Measurements from ENCODE around the gene RARA. TPM values are rescaled to one million over a fixed set of nuclear protein-coding genes. Genes with fewer than 3 reads are reported as not detected.

Gene RARA
- total RNA-seq, 4 donors from 2014 or later = 19.4 to 32.1 (median 28.3) TPM

DNA sequence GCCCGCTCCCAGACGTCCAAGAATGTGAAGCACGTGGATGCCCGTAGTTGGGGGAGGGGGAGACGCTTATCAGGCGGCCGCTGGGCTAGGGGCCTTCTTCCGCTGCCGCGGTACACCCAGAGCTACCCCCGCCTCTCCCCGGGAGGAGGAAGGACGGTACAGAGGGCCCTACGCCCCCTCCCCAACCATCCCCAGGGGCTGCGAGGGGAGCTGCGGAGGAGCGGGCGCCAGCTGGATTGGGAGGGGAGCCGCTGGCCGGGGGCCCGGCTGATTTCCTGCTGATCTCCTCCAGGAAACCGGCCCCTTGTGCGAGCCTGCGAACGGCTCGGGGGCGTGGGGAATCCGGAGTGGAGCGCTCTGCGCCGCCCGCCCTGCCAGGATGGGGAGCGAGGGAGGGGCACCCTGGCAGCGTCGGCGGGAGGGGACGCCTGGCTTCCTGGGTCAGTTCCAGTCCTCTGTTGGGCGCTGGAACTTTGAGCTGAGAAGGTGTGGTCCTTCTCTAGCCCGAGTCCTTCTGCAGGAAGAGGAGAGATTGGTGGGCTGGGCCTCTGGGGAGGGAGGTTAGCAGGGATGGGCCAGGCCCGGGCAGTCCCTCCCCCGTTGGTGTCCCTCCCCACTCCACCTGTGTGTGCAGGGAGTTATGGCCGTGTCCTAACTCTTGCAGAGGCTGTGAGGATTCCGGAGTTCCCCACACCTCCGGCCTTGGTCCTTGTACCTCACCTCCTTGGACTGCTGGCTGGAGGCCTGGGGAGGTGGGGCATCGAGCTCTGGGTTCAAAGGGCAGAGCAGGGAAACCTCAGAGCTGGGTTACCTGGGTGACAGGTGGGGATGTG is 36.4 kb downstream of the RARA start:
- TF ChIP-seq EP300 (IDR thresholded peaks at IDR 0.05) (no peak), CTCF (IDR thresholded peaks at IDR 0.05) (no peak), POLR2AphosphoS5 (IDR thresholded peaks at IDR 0.05) (no peak), POLR2A (IDR thresholded peaks at IDR 0.05) (no peak)
- Histone ChIP-seq H3K9me3 (no peaks in the 10 kb centered on the region), H3K4me1 (peaks cover 96% of the 10 kb centered on the region), H3K36me3 (peaks cover 5% of the 10 kb centered on the region), H3K27ac (peak overlapping the region; percentile 96), H3K4me3 (peak overlapping the region; percentile 70), H3K27me3 (no peaks in the 10 kb centered on the region)
- 5% methylated on average over 17 of the region's 45 CpGs for whole genome bisulfite sequencing
- no peak for DNase-seq (ENCODE audit: low spot score in 2 of 2)

DNA sequence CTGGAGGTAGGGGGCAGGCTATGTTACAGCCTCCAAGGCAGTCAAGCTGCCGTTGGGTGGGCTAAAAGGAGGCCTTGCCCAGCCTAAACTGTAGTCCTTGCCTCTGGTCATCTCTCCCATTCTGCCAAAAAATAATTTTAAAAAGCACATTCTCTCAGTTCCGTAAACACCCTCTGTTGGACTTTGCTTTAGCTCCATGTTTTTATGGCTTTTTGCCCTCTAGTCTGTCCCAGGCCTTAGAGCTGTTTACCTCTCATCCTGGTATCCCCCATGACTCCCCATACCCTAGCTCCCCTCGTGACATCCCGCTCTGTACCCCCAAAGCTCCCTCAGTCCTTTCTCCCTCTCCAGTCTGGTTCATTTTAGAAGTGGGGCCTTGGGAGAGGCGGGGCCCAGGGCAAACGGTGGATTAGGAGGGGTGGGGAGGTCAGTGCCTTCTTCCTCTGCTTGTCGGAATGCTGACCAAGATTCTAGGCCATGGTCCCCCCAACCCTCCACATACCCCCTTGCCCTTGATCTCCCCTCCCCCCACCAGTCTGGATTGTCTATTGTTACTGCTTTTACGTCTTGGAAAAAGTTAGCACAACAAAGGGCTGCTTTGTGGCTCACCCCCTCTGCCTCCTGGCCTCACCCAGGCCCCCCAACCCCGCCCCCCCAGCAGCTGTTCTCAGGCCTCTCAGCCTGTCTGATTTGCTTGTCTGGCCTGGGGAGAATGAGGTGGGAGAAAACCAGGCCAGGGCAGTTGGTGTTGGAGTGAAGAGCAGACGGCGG is 37.2 kb downstream of the RARA start:
- DNase-seq (ENCODE audit: low spot score in 2 of 2) = no peak
- H3K27me3 ChIP-seq = no peaks in the 10 kb centered on the region
- H3K36me3 ChIP-seq = peaks cover 12% of the 10 kb centered on the region
- 43% methylated on average over 10 of the region's 11 CpGs for WGBS
- no peaks in the 10 kb centered on the region for H3K9me3 ChIP-seq
- H3K27ac ChIP-seq = peak overlapping the region; percentile 96
- H3K4me3 ChIP-seq = peak overlapping the region; percentile 70
- TF ChIP-seq POLR2A (IDR thresholded peaks at IDR 0.05) (no peak), POLR2AphosphoS5 (IDR thresholded peaks at IDR 0.05) (no peak), EP300 (IDR thresholded peaks at IDR 0.05) (no peak), CTCF (IDR thresholded peaks at IDR 0.05) (no peak)
- H3K4me1 ChIP-seq = peaks cover 95% of the 10 kb centered on the region

DNA sequence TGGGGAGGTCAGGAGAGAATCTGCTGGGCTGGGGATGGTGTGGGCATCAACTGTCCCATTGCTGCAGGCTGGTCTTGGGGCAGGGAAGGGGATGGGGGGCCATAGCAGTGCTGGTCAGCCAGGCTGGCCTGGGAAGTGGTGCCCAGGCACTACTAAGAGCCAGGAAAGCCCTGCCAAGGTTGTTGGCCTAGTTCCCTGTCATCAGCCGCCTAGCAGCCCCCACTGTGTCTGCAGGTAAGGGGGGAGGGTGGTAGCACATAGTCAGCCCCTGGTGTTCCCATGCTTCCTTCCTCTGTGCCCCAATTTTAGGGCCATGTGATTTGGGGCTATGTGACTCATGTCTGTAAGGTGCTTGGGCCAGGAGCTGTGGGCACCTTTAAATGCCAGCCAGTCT is 37.8 kb downstream of the RARA start:
- Histone ChIP-seq H3K27ac (peak overlapping the region; percentile 96), H3K27me3 (no peaks in the 10 kb centered on the region), H3K4me1 (peaks cover 95% of the 10 kb centered on the region), H3K36me3 (peaks cover 18% of the 10 kb centered on the region), H3K9me3 (no peaks in the 10 kb centered on the region), H3K4me3 (peak overlapping the region; percentile 70)
- no peak for DNase-seq (ENCODE audit: low spot score in 2 of 2)
- no peak for TF ChIP-seq POLR2AphosphoS5 (IDR thresholded peaks at IDR 0.05)
- no peak for TF ChIP-seq CTCF (IDR thresholded peaks at IDR 0.05)
- TF ChIP-seq EP300 (IDR thresholded peaks at IDR 0.05) = no peak
- no peak for TF ChIP-seq POLR2A (IDR thresholded peaks at IDR 0.05)
- WGBS = 40% methylated on average over 1 of the region's 1 CpG

GRCh38 chr17:40347319-40348135 is 38.5 kb downstream of the RARA start:
- peaks cover 94% of the 10 kb centered on the region for H3K4me1 ChIP-seq
- no peaks in the 10 kb centered on the region for H3K9me3 ChIP-seq
- peaks cover 26% of the 10 kb centered on the region for H3K36me3 ChIP-seq
- 43% methylated on average over 9 of the region's 9 CpGs for WGBS
- no peak for TF ChIP-seq CTCF (IDR thresholded peaks at IDR 0.05)
- TF ChIP-seq POLR2AphosphoS5 (IDR thresholded peaks at IDR 0.05) = no peak
- no peak for TF ChIP-seq POLR2A (IDR thresholded peaks at IDR 0.05)
- TF ChIP-seq EP300 (IDR thresholded peaks at IDR 0.05) = no peak
- no peak for DNase-seq (ENCODE audit: low spot score in 2 of 2)
- H3K27me3 ChIP-seq = no peaks in the 10 kb centered on the region
- H3K27ac ChIP-seq = peak overlapping the region; percentile 96
- H3K4me3 ChIP-seq = peak overlapping the region; percentile 70

All from suprapubic skin (tissue), 4 donors.